ENCODE measurements around the gene BEX3. TPM values are rescaled to one million over a fixed set of nuclear protein-coding genes. Genes with fewer than 3 reads are reported as not detected.
"Not testable (repeated sequence)": the region's sequence is repeated elsewhere in the genome, so short reads cannot be mapped to it uniquely, and the experiment has no call there.

The BEX3 gene
- total RNA-seq, 4 donors from 2014 or later = 68.5 to 157 (median 110) TPM

DNA sequence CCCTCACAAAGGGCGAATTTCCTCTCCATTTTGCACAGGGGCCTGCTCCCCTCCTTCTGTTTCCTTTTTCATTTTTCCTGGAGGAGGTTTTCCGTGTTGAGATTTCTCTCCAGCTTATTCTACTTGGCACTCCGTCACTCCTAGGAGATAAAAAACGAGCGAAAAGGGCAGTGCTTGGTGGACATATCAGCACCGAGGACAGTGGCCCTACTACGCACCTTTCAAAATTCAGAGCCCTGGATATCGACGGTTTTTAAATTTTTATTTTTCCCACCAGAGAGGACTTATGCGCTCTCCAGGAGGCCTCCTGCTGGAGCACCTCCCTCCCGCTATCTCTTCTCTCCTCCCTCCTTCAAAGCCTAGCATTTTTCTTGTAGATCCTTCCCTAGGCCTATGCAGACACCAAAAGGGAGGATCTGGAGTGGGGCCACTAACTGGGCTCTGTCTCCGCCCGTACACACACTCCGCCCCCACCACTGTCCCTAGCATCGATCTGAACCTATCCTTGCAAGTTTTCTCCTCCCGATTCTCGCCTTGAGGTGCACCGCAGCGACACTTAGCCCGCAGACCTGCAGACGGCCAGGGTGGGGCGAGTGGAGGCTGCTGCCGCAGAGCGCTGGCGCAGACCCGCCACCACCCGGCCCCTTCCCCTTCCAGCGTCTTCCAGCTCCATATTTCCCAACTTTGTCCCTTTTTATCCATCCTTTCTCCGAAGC lies 28.5 kb upstream of the BEX3 start:
- no peak for ATAC-seq (ENCODE audit: low FRiP score)
- TF ChIP-seq, protein P1, sequence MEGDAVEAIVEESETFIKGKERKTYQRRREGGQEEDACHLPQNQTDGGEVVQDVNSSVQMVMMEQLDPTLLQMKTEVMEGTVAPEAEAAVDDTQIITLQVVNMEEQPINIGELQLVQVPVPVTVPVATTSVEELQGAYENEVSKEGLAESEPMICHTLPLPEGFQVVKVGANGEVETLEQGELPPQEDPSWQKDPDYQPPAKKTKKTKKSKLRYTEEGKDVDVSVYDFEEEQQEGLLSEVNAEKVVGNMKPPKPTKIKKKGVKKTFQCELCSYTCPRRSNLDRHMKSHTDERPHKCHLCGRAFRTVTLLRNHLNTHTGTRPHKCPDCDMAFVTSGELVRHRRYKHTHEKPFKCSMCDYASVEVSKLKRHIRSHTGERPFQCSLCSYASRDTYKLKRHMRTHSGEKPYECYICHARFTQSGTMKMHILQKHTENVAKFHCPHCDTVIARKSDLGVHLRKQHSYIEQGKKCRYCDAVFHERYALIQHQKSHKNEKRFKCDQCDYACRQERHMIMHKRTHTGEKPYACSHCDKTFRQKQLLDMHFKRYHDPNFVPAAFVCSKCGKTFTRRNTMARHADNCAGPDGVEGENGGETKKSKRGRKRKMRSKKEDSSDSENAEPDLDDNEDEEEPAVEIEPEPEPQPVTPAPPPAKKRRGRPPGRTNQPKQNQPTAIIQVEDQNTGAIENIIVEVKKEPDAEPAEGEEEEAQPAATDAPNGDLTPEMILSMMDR (IDR thresholded peaks at IDR 0.05) = no peak
- DNase-seq (ENCODE audit: low spot score) = no peak

DNA sequence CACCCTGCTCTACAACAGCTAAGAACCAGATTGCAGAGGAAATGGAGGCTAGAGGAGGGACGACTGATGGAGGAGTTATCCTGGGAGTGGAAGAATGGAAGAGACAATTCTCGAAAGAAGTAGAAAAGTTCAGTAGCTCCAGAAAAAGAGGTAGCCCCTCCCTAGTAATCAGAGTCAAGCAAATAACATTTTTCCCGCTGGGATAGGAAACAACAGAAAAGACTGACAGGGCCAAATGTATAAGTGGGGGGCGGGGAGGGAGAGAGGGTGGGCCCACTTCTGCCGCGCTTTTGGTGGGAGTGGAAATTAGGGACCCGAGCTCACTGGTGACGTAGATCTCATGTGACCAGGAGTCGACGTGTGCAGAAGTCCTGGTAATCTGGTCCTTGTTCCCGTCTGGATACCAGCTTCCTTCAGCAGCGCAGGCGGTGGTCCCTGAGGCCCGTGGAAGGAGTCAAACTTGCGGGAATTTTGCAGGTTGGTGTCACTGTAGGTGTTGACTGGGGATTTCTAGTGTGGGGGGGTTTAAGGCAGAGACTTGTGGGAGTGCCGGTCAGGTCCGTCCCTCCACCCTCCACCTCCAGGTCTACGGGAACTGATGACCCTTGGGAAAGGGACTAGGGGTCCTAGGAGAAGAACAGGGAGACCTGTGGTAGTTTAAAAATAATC lies 20.1 kb upstream of the BEX3 start, which contains the start of gene TCEAL9:
TSS of gene TCEAL9 (plus strand) at position 377 of the 669 bp plus-strand sequence. CDS start 1,179 bp downstream, outside the sequence.
- DNase-seq (ENCODE audit: low spot score) = no peak
- TF ChIP-seq, protein P1 (IDR thresholded peaks at IDR 0.05) = no peak
- peak; percentile 86 for ATAC-seq (ENCODE audit: low FRiP score)

DNA sequence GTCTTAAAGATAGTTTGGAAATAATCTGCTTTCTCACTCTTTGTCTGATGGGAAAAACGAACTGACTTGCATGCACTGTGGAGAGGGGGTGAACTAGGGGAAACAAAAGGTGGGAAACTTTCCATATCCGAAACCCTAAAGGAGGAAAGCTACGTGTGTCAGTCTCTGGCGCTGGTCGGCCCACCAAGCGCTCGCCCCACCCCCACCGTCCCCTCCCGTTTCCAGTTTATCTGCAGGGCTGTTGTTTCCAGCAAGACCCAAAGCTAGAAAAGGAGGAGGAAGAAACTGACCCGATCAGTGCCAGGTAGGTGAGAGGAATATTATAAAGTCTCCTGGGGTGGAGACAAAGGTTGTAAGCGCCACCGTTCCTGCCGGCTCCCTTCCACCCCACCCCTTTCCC lies 19.5 kb upstream of the BEX3 start:
- peak; percentile 24 for ATAC-seq (ENCODE audit: low FRiP score)
- TF ChIP-seq, protein P1 (IDR thresholded peaks at IDR 0.05) = no peak

DNA sequence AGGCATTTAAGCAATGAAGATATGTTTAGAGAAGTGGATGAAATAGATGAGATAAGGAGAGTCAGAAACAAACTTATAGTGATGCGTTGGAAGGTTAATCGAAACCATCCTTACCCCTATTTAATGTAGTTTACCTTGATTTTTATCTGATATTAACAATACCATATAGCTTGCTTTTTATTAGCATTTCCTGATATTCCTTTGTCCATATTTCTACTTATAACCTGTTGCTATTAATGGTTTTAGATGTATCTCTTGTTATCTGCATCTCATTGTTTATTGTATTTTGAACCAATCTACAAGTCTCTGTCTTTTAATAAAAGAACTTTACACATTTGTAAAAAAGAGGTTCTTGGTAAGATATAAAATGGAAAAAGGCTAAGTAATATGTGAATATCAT lies 18.5 kb upstream of the BEX3 start:
- TF ChIP-seq, protein P1 (IDR thresholded peaks at IDR 0.05) = no peak
- ATAC-seq (ENCODE audit: low FRiP score) (no peak), DNase-seq (ENCODE audit: low spot score) (no peak)

More for the DNA sequence above, 19.5 kb upstream of the BEX3 start:
- DNase-seq (ENCODE audit: low spot score) = no peak

DNA sequence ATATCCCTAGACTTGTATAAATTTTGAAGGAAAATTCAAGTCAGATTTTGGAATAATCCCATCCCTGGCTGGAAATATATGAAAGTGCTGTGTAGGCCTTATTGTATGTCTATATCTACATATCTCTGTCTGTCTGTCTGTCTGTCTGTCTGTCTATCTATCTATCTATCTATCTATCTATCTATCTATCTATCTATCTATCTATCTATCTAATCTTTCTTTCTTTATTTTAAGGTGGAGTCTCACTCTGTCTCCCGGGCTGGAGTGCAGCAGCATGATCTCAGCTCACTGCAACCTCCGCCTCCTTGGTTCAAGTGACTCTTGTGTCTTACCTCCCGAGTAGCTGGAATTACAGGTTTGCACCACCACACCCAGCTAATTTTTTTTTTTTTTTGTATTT lies 16.7 kb upstream of the BEX3 start:
- ATAC-seq (ENCODE audit: low FRiP score); DNase-seq (ENCODE audit: low spot score): not testable (repeated sequence)

DNA sequence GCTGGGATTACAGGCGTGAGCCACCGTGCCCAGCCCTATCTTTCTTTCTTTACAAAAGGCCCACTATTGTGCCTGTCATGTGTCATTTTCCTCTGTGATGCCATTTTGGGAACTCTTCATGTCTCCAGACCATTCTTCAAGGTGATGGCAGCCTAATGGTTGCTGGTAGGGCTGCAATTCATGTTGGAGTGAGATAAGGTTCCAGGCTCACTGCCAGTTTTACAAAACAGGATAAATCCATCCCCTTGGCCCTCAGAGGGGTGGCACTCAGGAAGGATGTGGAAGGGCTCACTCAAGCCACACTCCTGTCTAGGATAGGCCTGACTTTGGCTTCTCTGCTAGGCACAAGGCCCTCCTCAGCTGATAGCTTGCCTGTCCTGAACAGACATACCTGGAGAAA lies 16.2 kb upstream of the BEX3 start:
- no peak for ATAC-seq (ENCODE audit: low FRiP score)
- TF ChIP-seq, protein P1 (IDR thresholded peaks at IDR 0.05) = no peak
- no peak for DNase-seq (ENCODE audit: low spot score)

DNA sequence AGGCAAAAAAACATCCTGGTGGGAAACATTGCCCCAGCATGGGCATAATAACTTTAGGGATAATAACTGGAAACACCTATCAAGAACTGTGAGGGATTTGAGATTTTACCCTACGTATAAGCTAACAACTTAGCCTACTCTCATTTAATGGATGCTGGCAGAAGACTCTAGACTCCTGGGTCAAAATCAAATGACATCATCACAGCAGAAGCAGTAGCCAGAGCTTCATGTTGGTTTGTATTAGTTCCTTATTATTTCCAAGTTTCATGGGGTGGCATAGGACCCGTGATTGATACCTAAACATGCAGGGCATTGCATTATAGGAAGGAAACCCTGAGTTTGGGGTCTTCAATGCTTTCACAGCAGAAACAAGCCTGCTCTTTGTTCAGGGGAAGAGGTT lies 15.4 kb upstream of the BEX3 start:
- no peak for ATAC-seq (ENCODE audit: low FRiP score)
- no peak for DNase-seq (ENCODE audit: low spot score)
- TF ChIP-seq, protein P1 (IDR thresholded peaks at IDR 0.05) = no peak

Measured in omental fat pad (tissue), 4 donors.